K562 (cell line): ENCODE results near the gene DPF1. TPM values are rescaled to one million over a fixed set of nuclear protein-coding genes. Genes with fewer than 3 reads are reported as not detected.

Experiments used
- KLF10 ChIP-seq: fragments of 250-450 bp; sonication (Bioruptor Pico); IDR thresholded peaks from 2 replicates; pipeline ENCODE4 v1.6.1; 2021; ENCODE audit warnings: matching md5 sums
- ZNF165 ChIP-seq: fragments of 250-450 bp; sonication (Bioruptor Pico); IDR thresholded peaks from 2 replicates; pipeline ENCODE4 v1.4.0; 2020; ENCODE audit warnings: borderline replicate concordance
- ZNF644 ChIP-seq: fragments of 200-800 bp; sonication (Bioruptor generic); IDR thresholded peaks from 2 replicates; pipeline ENCODE4 v1.6.1; 2016; ENCODE audit warnings: low read depth, missing genetic modification characterization, missing compliant biosample characterization
- polyA plus RNA-seq, 8 experiments: library from polyadenylated mRNA; depleted of rRNA in 4 of 8; stranded (reverse) in 5 of 8; unstranded in 3 of 8; fragments of >200 nt; fragmentation: Nextera tagmentation in 2 of 8; fragmentation: Illumina TruSeq in 1 of 8; extraction: Ambion mirVana in 2 of 8; extraction: Trizol in 1 of 8; gene quantifications; 2 replicates each; pipeline versions ENCODE4 v1.2.1 to v1.2.3, GENCODE V29; 2011 to 2014; ENCODE audit warnings: inconsistent platforms in 1 of 8, missing spikeins in 1 of 8
- total RNA-seq, 7 experiments: library from RNA; depleted of rRNA in 6 of 7; stranded (reverse); fragments of >200 nt in 6 of 7; fragmentation: Illumina TruSeq in 2 of 7; extraction: Trizol in 2 of 7; gene quantifications; 2 replicates each; pipeline versions ENCODE4 v1.2.1 to v1.2.3, GENCODE V29; 2011 to 2021; ENCODE audit warnings: low replicate concordance in 1 of 7
- TF ChIP-seq, protein P1 (sequence below): fragments of 200-400 bp; formaldehyde crosslinking; IDR thresholded peaks from 2 replicates; pipeline ENCODE4 v1.6.1; 2017; ENCODE audit warnings: mild to moderate bottlenecking, low read depth, low read length, moderate library complexity
- TF ChIP-seq, protein P2 (sequence below): fragments of 450-650 bp; IDR thresholded peaks from 2 replicates; pipeline ENCODE4 v1.6.1; 2014; ENCODE audit warnings: low read depth, mild to moderate bottlenecking, moderate library complexity, borderline replicate concordance
- TF ChIP-seq, protein P3 (sequence below), 2 experiments: IDR thresholded peaks; 2 replicates each; pipeline ENCODE4 v1.6.1; 2012; ENCODE audit warnings: improper control_type of control experiment in 2 of 2, low read depth in 2 of 2, low read length in 2 of 2, borderline replicate concordance in 1 of 2
- TF ChIP-seq, protein P4 (sequence below), 2 experiments: fragments of 450-650 bp in 1 of 2; sonication (generic) in 1 of 2; formaldehyde crosslinking in 1 of 2; IDR thresholded peaks; 2 replicates each; pipeline versions ENCODE4 v1.7.1 to v1.9.0; 2016 to 2022; ENCODE audit warnings: inconsistent platforms in 1 of 2, mild to moderate bottlenecking in 1 of 2, missing genetic modification reagents in 1 of 2
- TF ChIP-seq, protein P5 (sequence below), 2 experiments: fragments of 450-650 bp; conservative IDR thresholded peaks; 2 replicates each; pipeline ENCODE4 v1.6.1; 2017; ENCODE audit warnings: mild to moderate bottlenecking in 2 of 2, moderate library complexity in 2 of 2

The DPF1 gene
- total and polyA plus RNA-seq, 9 of the 15 experiments (the other 6 are each of a cell fraction or from before 2014, with no cell fraction given): 0.10 to 5.7 (median 3.1) TPM

DNA sequence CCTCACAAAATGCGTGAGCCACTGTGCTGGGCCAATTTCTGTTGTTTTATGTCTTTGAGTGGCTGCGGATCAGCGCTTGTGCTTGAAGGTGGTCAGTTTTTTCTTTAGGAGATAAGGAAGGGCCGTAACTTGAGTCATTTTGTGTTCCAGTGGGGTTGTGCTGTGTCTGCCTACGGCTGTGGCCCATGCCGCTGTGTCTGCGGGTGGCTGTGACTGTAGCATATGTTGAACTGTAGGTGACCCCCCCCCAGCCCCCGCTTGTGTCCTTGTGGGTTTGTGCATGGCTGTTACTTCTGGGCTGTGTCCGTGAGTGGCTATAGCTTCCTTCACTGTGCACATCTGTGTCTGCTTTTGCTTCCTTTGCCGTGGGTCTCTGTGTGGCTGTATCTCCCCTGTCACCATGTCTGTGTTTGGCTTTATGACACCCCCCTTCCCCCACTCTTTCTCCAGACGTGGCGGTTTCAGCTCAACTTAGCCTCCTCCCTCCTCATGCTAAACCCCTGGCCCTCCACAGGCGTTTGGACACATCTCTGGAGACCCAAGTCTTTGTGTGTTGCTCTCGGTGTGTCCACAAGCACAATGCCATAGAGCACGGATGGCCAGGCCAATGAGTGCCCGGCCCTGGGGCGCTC, 31.5 kb upstream of the DPF1 start (continued):
- TF ChIP-seq, protein P1, sequence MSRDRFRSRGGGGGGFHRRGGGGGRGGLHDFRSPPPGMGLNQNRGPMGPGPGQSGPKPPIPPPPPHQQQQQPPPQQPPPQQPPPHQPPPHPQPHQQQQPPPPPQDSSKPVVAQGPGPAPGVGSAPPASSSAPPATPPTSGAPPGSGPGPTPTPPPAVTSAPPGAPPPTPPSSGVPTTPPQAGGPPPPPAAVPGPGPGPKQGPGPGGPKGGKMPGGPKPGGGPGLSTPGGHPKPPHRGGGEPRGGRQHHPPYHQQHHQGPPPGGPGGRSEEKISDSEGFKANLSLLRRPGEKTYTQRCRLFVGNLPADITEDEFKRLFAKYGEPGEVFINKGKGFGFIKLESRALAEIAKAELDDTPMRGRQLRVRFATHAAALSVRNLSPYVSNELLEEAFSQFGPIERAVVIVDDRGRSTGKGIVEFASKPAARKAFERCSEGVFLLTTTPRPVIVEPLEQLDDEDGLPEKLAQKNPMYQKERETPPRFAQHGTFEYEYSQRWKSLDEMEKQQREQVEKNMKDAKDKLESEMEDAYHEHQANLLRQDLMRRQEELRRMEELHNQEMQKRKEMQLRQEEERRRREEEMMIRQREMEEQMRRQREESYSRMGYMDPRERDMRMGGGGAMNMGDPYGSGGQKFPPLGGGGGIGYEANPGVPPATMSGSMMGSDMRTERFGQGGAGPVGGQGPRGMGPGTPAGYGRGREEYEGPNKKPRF: no peak
- no peak for TF ChIP-seq KLF10 (CRISPR knock-in tag)
- TF ChIP-seq, protein P2, sequence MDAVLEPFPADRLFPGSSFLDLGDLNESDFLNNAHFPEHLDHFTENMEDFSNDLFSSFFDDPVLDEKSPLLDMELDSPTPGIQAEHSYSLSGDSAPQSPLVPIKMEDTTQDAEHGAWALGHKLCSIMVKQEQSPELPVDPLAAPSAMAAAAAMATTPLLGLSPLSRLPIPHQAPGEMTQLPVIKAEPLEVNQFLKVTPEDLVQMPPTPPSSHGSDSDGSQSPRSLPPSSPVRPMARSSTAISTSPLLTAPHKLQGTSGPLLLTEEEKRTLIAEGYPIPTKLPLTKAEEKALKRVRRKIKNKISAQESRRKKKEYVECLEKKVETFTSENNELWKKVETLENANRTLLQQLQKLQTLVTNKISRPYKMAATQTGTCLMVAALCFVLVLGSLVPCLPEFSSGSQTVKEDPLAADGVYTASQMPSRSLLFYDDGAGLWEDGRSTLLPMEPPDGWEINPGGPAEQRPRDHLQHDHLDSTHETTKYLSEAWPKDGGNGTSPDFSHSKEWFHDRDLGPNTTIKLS: peak; percentile 47; the same call in 1 of the 2 replicates
- TF ChIP-seq, protein P3, sequence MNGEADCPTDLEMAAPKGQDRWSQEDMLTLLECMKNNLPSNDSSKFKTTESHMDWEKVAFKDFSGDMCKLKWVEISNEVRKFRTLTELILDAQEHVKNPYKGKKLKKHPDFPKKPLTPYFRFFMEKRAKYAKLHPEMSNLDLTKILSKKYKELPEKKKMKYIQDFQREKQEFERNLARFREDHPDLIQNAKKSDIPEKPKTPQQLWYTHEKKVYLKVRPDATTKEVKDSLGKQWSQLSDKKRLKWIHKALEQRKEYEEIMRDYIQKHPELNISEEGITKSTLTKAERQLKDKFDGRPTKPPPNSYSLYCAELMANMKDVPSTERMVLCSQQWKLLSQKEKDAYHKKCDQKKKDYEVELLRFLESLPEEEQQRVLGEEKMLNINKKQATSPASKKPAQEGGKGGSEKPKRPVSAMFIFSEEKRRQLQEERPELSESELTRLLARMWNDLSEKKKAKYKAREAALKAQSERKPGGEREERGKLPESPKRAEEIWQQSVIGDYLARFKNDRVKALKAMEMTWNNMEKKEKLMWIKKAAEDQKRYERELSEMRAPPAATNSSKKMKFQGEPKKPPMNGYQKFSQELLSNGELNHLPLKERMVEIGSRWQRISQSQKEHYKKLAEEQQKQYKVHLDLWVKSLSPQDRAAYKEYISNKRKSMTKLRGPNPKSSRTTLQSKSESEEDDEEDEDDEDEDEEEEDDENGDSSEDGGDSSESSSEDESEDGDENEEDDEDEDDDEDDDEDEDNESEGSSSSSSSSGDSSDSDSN (IDR thresholded peaks at IDR 0.05; ENCODE audit: borderline replicate concordance in 1 of 2, low read depth in 2 of 2, low read length in 2 of 2): no peak
- no peak for TF ChIP-seq ZNF165 (CRISPR knock-in tag)
- TF ChIP-seq, protein P4, sequence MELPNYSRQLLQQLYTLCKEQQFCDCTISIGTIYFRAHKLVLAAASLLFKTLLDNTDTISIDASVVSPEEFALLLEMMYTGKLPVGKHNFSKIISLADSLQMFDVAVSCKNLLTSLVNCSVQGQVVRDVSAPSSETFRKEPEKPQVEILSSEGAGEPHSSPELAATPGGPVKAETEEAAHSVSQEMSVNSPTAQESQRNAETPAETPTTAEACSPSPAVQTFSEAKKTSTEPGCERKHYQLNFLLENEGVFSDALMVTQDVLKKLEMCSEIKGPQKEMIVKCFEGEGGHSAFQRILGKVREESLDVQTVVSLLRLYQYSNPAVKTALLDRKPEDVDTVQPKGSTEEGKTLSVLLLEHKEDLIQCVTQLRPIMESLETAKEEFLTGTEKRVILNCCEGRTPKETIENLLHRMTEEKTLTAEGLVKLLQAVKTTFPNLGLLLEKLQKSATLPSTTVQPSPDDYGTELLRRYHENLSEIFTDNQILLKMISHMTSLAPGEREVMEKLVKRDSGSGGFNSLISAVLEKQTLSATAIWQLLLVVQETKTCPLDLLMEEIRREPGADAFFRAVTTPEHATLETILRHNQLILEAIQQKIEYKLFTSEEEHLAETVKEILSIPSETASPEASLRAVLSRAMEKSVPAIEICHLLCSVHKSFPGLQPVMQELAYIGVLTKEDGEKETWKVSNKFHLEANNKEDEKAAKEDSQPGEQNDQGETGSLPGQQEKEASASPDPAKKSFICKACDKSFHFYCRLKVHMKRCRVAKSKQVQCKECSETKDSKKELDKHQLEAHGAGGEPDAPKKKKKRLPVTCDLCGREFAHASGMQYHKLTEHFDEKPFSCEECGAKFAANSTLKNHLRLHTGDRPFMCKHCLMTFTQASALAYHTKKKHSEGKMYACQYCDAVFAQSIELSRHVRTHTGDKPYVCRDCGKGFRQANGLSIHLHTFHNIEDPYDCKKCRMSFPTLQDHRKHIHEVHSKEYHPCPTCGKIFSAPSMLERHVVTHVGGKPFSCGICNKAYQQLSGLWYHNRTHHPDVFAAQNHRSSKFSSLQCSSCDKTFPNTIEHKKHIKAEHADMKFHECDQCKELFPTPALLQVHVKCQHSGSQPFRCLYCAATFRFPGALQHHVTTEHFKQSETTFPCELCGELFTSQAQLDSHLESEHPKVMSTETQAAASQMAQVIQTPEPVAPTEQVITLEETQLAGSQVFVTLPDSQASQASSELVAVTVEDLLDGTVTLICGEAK (IDR thresholded peaks at IDR 0.05): peak; percentile 13; the same call in 1 of the 2 replicates
- TF ChIP-seq, protein P4 (CRISPR knock-in tag; IDR thresholded peaks at IDR 0.05): no peak
- TF ChIP-seq, protein P5, sequence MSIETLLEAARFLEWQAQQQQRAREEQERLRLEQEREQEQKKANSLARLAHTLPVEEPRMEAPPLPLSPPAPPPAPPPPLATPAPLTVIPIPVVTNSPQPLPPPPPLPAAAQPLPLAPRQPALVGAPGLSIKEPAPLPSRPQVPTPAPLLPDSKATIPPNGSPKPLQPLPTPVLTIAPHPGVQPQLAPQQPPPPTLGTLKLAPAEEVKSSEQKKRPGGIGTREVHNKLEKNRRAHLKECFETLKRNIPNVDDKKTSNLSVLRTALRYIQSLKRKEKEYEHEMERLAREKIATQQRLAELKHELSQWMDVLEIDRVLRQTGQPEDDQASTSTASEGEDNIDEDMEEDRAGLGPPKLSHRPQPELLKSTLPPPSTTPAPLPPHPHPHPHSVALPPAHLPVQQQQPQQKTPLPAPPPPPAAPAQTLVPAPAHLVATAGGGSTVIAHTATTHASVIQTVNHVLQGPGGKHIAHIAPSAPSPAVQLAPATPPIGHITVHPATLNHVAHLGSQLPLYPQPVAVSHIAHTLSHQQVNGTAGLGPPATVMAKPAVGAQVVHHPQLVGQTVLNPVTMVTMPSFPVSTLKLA (conservative IDR thresholded peaks at IDR 0.05): peak; percentile 22 to 54; a peak in 2 of 4 replicates
- TF ChIP-seq ZNF644 (tag): no peak
